IMR-90 (cell line): Measurements from ENCODE around the gene NACC1. TPM values are rescaled to one million over a fixed set of nuclear protein-coding genes. Genes with fewer than 3 reads are reported as not detected.

Source experiments
- ATAC-seq: fragments of 200-7000 bp; cut with Tn5 transposase; 2 replicates; pipeline ENCODE4 v1.9.1; 2020; ENCODE audit warnings: low read depth, mild to moderate bottlenecking, moderate library complexity
- Bru-seq: library from RNA; stranded (reverse); fragments of 400-500 nt; gene quantifications from one replicate; lab custom pipeline; 2021; lab: Mats Ljungman, UMichigan
- BruChase-seq, 2 experiments: library from RNA; stranded (reverse); fragments of 400-500 nt; gene quantifications; one replicate each; lab custom pipeline; 2021; lab: Mats Ljungman, UMichigan
- BruUV-seq: library from RNA; stranded (reverse); fragments of 400-500 nt; replicated peaks from 2 replicates; lab custom pipeline; 2021; lab: Mats Ljungman, UMichigan
- CTCF ChIA-PET: fragments of 300-600 bp; formaldehyde crosslinking; extraction: SDS; loops from one replicate; lab custom pipeline; 2021; ENCODE audit warnings: antibody characterized with exemption; lab: Yijun Ruan, JAX
- POLR2A ChIA-PET: fragments of 300-600 bp; sonication (Branson Sonifier 250); formaldehyde crosslinking; loops from one replicate; lab custom pipeline; 2022; ENCODE audit warnings: antibody characterized with exemption; ENCODE audit not compliant: unreplicated experiment; lab: Charles Lee
- DNase-seq: peaks from one replicate; pipeline ENCODE4 v3.0.0; 2013
- H2AFZ ChIP-seq: replicated peaks from 2 replicates; pipeline ENCODE3; 2013; ENCODE audit warnings: low read length, mild to moderate bottlenecking; ENCODE audit not compliant: poor library complexity
- H2AK5ac ChIP-seq: 2 replicates; pipeline ENCODE4 v1.6.1; 2013; ENCODE audit warnings: low read depth, low read length, inconsistent platforms
- H2AK9ac ChIP-seq: replicated peaks from 2 replicates; pipeline ENCODE3; 2013; ENCODE audit warnings: mild to moderate bottlenecking, low read depth, low read length, moderate library complexity; ENCODE audit not compliant: poor library complexity
- H2BK120ac ChIP-seq: 2 replicates; pipeline ENCODE4 v1.6.1; 2013; ENCODE audit warnings: low read depth, low read length, inconsistent platforms
- H2BK15ac ChIP-seq: 3 replicates; pipeline ENCODE4 v1.6.1; 2013; ENCODE audit warnings: low read depth, low read length, inconsistent platforms
- H2BK20ac ChIP-seq: 2 replicates; pipeline ENCODE4 v1.6.1; 2013; ENCODE audit warnings: low read depth, mild to moderate bottlenecking, inconsistent platforms, low read length, moderate library complexity
- H2BK5ac ChIP-seq: 2 replicates; pipeline ENCODE4 v1.6.1; 2013; ENCODE audit warnings: mild to moderate bottlenecking, low read depth, low read length, inconsistent platforms; ENCODE audit not compliant: poor library complexity, severe bottlenecking
- H3K14ac ChIP-seq: replicated peaks from 2 replicates; pipeline ENCODE4 v1.6.1; 2013; ENCODE audit warnings: low read depth, low read length, inconsistent platforms
- H3K18ac ChIP-seq: 2 replicates; pipeline ENCODE4 v1.6.1; 2013; ENCODE audit warnings: low read depth, low read length, control low read depth
- H3K23ac ChIP-seq: 2 replicates; pipeline ENCODE4 v1.6.1; 2013; ENCODE audit warnings: low read depth, low read length, inconsistent platforms
- H3K27ac ChIP-seq: 2 replicates; pipeline ENCODE4 v1.5.1; 2013; ENCODE audit warnings: mild to moderate bottlenecking, control low read depth, low read length; ENCODE audit not compliant: insufficient read depth
- H3K27me3 ChIP-seq: 2 replicates; pipeline ENCODE4 v1.6.1; 2013; ENCODE audit warnings: low read length; ENCODE audit not compliant: control insufficient read depth, insufficient read depth
- H3K36me3 ChIP-seq: 2 replicates; pipeline ENCODE4 v1.6.1; 2013; ENCODE audit warnings: low read length, mixed read lengths; ENCODE audit not compliant: control insufficient read depth, insufficient read depth
- H3K4ac ChIP-seq: 2 replicates; pipeline ENCODE4 v1.6.1; 2013; ENCODE audit warnings: low read depth, low read length, inconsistent platforms
- H3K4me1 ChIP-seq: 2 replicates; pipeline ENCODE4 v1.6.1; 2013; ENCODE audit warnings: low read length, mixed read lengths; ENCODE audit not compliant: control insufficient read depth, insufficient read depth
- H3K4me2 ChIP-seq: 2 replicates; pipeline ENCODE4 v1.6.1; 2013; ENCODE audit warnings: low read depth, mild to moderate bottlenecking, control low read depth, low read length, moderate library complexity
- H3K4me3 ChIP-seq: 2 replicates; pipeline ENCODE4 v1.5.1; 2013; ENCODE audit warnings: low read depth, mild to moderate bottlenecking, control low read depth, low read length, moderate library complexity; ENCODE audit not compliant: insufficient read depth
- H3K56ac ChIP-seq: 2 replicates; pipeline ENCODE4 v1.6.1; 2013; ENCODE audit warnings: low read length, inconsistent platforms; ENCODE audit not compliant: insufficient read depth; ENCODE audit errors: extremely low read depth
- H3K79me1 ChIP-seq, 2 experiments: 2 replicates each; pipeline ENCODE4 v1.6.1; 2013; ENCODE audit warnings: low read length in 2 of 2, inconsistent platforms in 1 of 2, low read depth in 1 of 2
- H3K9ac ChIP-seq: 2 replicates; pipeline ENCODE4 v1.6.1; 2013; ENCODE audit warnings: low read depth, low read length, control low read depth
- H3K9me1 ChIP-seq: 2 replicates; pipeline ENCODE4 v1.6.1; 2013; ENCODE audit warnings: low read length, inconsistent platforms; ENCODE audit not compliant: insufficient read depth
- H3K9me3 ChIP-seq: 2 replicates; pipeline ENCODE4 v1.6.1; 2013; ENCODE audit warnings: low read length; ENCODE audit not compliant: control insufficient read depth, insufficient read depth
- H4K20me1 ChIP-seq: 2 replicates; pipeline ENCODE4 v1.6.1; 2013; ENCODE audit warnings: low read length, inconsistent platforms; ENCODE audit not compliant: insufficient read depth
- H4K5ac ChIP-seq: 2 replicates; pipeline ENCODE4 v1.6.1; 2013; ENCODE audit warnings: mild to moderate bottlenecking, low read depth, low read length, control low read depth
- H4K8ac ChIP-seq, 2 experiments: 2 replicates each; pipeline ENCODE4 v1.6.1; 2013; ENCODE audit warnings: low read depth in 2 of 2, low read length in 2 of 2, control low read depth in 1 of 2, inconsistent platforms in 1 of 2
- H4K91ac ChIP-seq: 2 replicates; pipeline ENCODE4 v1.6.1; 2013; ENCODE audit warnings: low read depth, low read length, inconsistent platforms; ENCODE audit not compliant: insufficient read depth
- MAFK ChIP-seq: IDR thresholded peaks from 2 replicates; pipeline ENCODE4 v1.6.1; 2012; ENCODE audit warnings: low read depth, low read length, improper control_type of control experiment
- MAZ ChIP-seq: IDR thresholded peaks from 2 replicates; pipeline ENCODE4 v1.6.1; 2012; ENCODE audit warnings: low read depth, mild to moderate bottlenecking, low read length, improper control_type of control experiment, moderate library complexity, borderline replicate concordance
- MXI1 ChIP-seq: IDR thresholded peaks from 2 replicates; pipeline ENCODE4 v1.6.1; 2012; ENCODE audit warnings: low read depth, mild to moderate bottlenecking, low read length, moderate library complexity, borderline replicate concordance
- RCOR1 ChIP-seq: IDR thresholded peaks from 2 replicates; pipeline ENCODE4 v1.6.1; 2012; ENCODE audit warnings: mild to moderate bottlenecking, low read length, improper control_type of control experiment; ENCODE audit not compliant: insufficient replicate concordance
- WGBS, 2 experiments: methylation state at CpG; one replicate each; pipeline versions ENCODE4 v1.1.5 to v1.1.7; 2013; ENCODE audit warnings: missing lambda C conversion rate in 2 of 2; ENCODE audit not compliant: insufficient read length in 1 of 2; ENCODE audit errors: extremely low coverage in 2 of 2; 5-methylcytosine and 5-hydroxymethylcytosine counted together
- dilution Hi-C: fragments of 300-500 bp; cut with HindIII; formaldehyde crosslinking; loops from one replicate; pipeline ENCODE4 v1.14.3; 2018; ENCODE audit warnings: low sequenced_read_pairs; ENCODE audit not compliant: unreplicated experiment
- in situ Hi-C: fragments of 300-500 bp; cut with MboI; formaldehyde crosslinking; loops from 3 replicates; pipeline ENCODE4 v1.14.3; 2019; ENCODE audit warnings: low sequenced_read_pairs, inconsistent platforms, mixed read lengths
- intact Hi-C: fragments of 100-400 bp; cut with micrococcal nuclease; formaldehyde crosslinking; loops from 2 replicates; pipeline ENCODE4 v1.10.0; 2022
- long read RNA-seq: library from polyadenylated mRNA; unstranded; transcript quantifications from one replicate; pipeline ENCODE4 v2.0.0, GENCODE V29; 2021; ENCODE audit not compliant: unreplicated experiment
- polyA plus RNA-seq, 3 experiments: library from polyadenylated mRNA; depleted of rRNA; stranded (reverse); fragments of >200 nt; gene quantifications; 2 replicates each; pipeline ENCODE4 v1.2.3, GENCODE V29; 2012; ENCODE audit warnings: low replicate concordance in 1 of 3
- total RNA-seq: library from RNA; depleted of rRNA; stranded (reverse); fragments of >200 nt; gene quantifications from 2 replicates; pipeline ENCODE4 v1.2.3, GENCODE V29; 2012; rRNA removed

The NACC1 gene
- total RNA-seq (42.5 and 56.7 TPM in 2 replicates), polyA plus RNA-seq (2012; rRNA removed) (181 and 243 TPM in 2 replicates), Bru-seq, nascent RNA (percentile 89 among the genes with signal in this experiment), BruChase-seq, experiment 1, labeled RNA remaining after a 6-hour chase (percentile 93 among the genes with signal in this experiment), BruChase-seq, experiment 2, labeled RNA remaining after a 2-hour chase (percentile 89 among the genes with signal in this experiment)
- polyA plus RNA-seq (2012; cell fraction: cytosol; rRNA removed): 122 and 198 TPM in 2 replicates
- 98.8 and 265 TPM in 2 replicates for polyA plus RNA-seq (2012; cell fraction: nucleus; rRNA removed; ENCODE audit: low replicate concordance)
- long read RNA-seq, partial matches to known transcripts: 0 of 18 reads
- long read RNA-seq, other reads (novel, unspliced or antisense): 18 of 18 reads

DNA sequence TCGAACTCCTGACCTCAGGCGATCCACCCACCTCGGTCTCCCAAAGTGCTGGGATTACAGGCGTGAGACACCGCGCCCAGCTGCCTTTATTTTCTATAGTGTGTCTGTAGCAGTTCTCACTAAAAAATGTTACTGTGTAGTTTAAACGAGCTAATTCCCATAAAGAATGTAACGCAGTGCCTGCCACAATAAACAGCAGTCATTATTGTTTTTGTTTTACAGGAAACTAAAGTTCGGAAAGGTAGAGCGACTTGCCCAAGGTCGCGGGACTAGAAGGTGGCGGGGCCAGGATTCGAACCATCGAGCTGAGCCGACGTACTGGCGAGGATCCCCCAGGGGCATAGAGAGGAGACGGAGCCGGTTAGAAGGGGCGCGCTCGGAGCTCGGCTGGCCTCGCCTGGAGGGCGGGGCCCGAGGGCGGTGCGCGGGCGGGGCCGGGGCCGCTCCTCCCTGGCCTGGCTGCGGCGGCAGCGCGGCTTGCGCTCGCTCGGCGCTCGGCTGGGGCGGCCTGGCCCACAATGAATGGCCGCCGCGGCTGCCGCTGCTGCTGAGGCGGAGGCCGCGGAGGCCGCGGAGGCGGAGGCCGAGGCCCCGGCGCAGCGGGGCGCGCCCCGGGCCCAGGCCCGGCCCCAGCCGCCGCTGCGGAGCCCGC, at the start of gene NACC1:
Gene NACC1 (plus strand): TSS at position 493 of the 652 bp plus-strand sequence. CDS start 16,944 bp downstream, outside the sequence.
- dilution Hi-C loops (no loop called here), intact Hi-C loops (loop anchor here (1.0 to 5.0 kb wide), 2 partner anchors 34 to 144 kb away; no protein-coding TSS in a partner anchor), in situ Hi-C loops (no loop called here)
- peaks cover 25% of the 10 kb centered on the region for H3K4me1 ChIP-seq
- H3K9ac ChIP-seq: peak within 1 kb of the TSS; percentile 98
- 3% methylated on average over 6 of the region's 65 CpGs; no CpG with 5 or more reads in 1 of the 2 experiments for WGBS, 2 experiments
- peak within 1 kb of the TSS; percentile 99 for H3K4me3 ChIP-seq
- peak within 1 kb of the TSS; percentile 89 for H3K14ac ChIP-seq
- peaks cover 0 to 69% of the 10 kb centered on the region in 2 experiments; a peak in 2 of 4 replicates for H3K79me1 ChIP-seq
- peak within 1 kb of the TSS; percentile 87 for H4K5ac ChIP-seq
- H3K27ac ChIP-seq: peak within 1 kb of the TSS; percentile 97
- H3K4ac ChIP-seq: peak within 1 kb of the TSS; percentile 90
- H3K23ac ChIP-seq: peak within 1 kb of the TSS; percentile 98; the same call in 1 of the 2 replicates
- peak within 1 kb of the TSS; percentile 54; the same call in 1 of the 3 replicates for H2BK15ac ChIP-seq
- TF ChIP-seq MAFK: no peak
- TF ChIP-seq RCOR1: peak; percentile 55
- TF ChIP-seq MXI1: 0 out of 2 replicates have a peak, but pooled peaks have one; percentile 34
- peak; percentile 99 for TF ChIP-seq MAZ
- POLR2A ChIA-PET: no interaction called here
- H3K9me1 ChIP-seq: peaks cover 26% of the 10 kb centered on the region
- peak within 1 kb of the TSS; percentile 84 for H4K91ac ChIP-seq
- H2AK9ac ChIP-seq: peak within 1 kb of the TSS; percentile 99
- peak within 1 kb of the TSS; percentile 67; the same call in 1 of the 2 replicates for H3K18ac ChIP-seq
- no peaks in the 10 kb centered on the region for H3K9me3 ChIP-seq
- H2AK5ac ChIP-seq: peak within 1 kb of the TSS; percentile 95
- H3K4me2 ChIP-seq: peak within 1 kb of the TSS; percentile 95
- peak within 1 kb of the TSS; percentile 94 for H2BK5ac ChIP-seq
- peaks cover 9% of the 10 kb centered on the region for H3K36me3 ChIP-seq
- CTCF ChIA-PET: interaction anchor here (0.6 to 1.3 kb wide), 2 partner anchors 32 to 153 kb away, joined by 3 read pairs; partner anchors contain the start of genes IER2 and STX10
- H2AFZ ChIP-seq: peak within 1 kb of the TSS; percentile 91
- H2BK120ac ChIP-seq: peak within 1 kb of the TSS; percentile 37
- ATAC-seq (peak; percentile 89), DNase-seq (peak; percentile 82)
- H4K20me1 ChIP-seq: peaks cover 41% of the 10 kb centered on the region
- H2BK20ac ChIP-seq: peak within 1 kb of the TSS; percentile 69; the same call in 1 of the 2 replicates
- BruUV-seq: no TSS peak
- H4K8ac ChIP-seq: peak within 1 kb of the TSS; percentile 40 to 99
- peak within 1 kb of the TSS; percentile 20 for H3K56ac ChIP-seq
- no peaks in the 10 kb centered on the region for H3K27me3 ChIP-seq
